Peyer's patch (tissue), 4 donors: ENCODE measurements around the gene KIF21A. TPM values are rescaled to one million over a fixed set of nuclear protein-coding genes. Genes with fewer than 3 reads are reported as not detected.

Experiments
- DNase-seq, 3 donors: peaks; one replicate each; pipeline ENCODE4 v3.0.0-alpha.2; 2017 to 2019
- H3K27ac ChIP-seq, 4 donors: fragments of 200-600 bp; sonication (generic); one replicate each; pipeline ENCODE4 v1.5.1; 2016 to 2019
- H3K27me3 ChIP-seq, 2 donors: fragments of 200-600 bp; sonication (generic); one replicate each; pipeline ENCODE4 v1.5.1; 2019
- H3K36me3 ChIP-seq, 3 donors: fragments of 200-600 bp; sonication (generic); one replicate each; pipeline ENCODE4 v1.5.1; 2016 to 2019
- H3K4me1 ChIP-seq, 4 donors: fragments of 200-600 bp; sonication (generic); one replicate each; pipeline ENCODE4 v1.5.1; 2016 to 2019
- H3K4me3 ChIP-seq, 4 donors: fragments of 200-600 bp; sonication (generic); 1 replicate in 3 of 4; 2 replicates in 1 of 4; pipeline ENCODE4 v1.5.1; 2016 to 2019; ENCODE audit warnings: mild to moderate bottlenecking in 1 of 4
- H3K9me3 ChIP-seq, 4 donors: fragments of 200-600 bp; sonication (generic); one replicate each; pipeline ENCODE4 v1.5.1; 2016 to 2019; ENCODE audit warnings: mild to moderate bottlenecking in 1 of 4
- POLR2A ChIP-seq, 2 donors: fragments of 450-650 bp; IDR thresholded peaks; one replicate each; pipeline ENCODE4 v1.5.1; 2017; ENCODE audit warnings: antibody characterized with exemption in 2 of 2, mild to moderate bottlenecking in 2 of 2, moderate library complexity in 2 of 2
- total RNA-seq, 4 donors: library from RNA; depleted of rRNA; stranded (reverse); fragments of >200 nt; gene quantifications; one replicate each; pipeline ENCODE4 v1.1.0, GENCODE V29; 2016
- TF ChIP-seq, protein P1 (sequence below), 6 experiments: fragments of 450-650 bp in 4 of 6; fragments of 200-600 bp in 2 of 6; sonication (generic) in 1 of 6; IDR thresholded peaks; one replicate each; pipeline ENCODE4 v1.5.1; 2017 to 2019; ENCODE audit warnings: antibody characterized with exemption in 6 of 6, mild to moderate bottlenecking in 3 of 6, moderate library complexity in 1 of 6

Gene KIF21A
- total RNA-seq, 4 donors from 2014 or later = 14.7 to 41.3 (median 27.0) TPM

DNA sequence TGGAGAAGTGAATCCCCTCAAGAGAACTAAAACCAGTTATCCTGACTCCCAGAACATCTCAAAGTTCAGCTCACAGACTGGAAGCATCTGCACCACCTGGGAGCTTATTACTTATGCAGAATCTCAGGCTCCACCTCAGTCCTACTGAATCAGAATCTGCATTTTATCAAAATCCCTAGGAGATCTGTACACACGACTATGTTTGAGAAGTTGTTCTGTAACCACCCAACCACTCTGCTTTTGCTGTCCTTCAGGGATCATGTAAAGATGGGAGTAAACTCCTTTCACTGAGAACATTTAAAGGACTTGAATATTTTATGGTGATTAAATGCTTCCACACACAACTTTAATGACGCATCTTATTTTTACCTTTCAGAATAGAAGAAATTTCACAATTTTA, 98.0 kb downstream of the KIF21A start:
- H3K4me3 ChIP-seq = no peak overlapping the region
- H3K27me3 ChIP-seq = no peaks in the 10 kb centered on the region
- no peaks in the 10 kb centered on the region for H3K4me1 ChIP-seq
- H3K27ac ChIP-seq = no peak overlapping the region
- no peaks in the 10 kb centered on the region for H3K9me3 ChIP-seq
- DNase-seq = no peak
- TF ChIP-seq, protein P1, sequence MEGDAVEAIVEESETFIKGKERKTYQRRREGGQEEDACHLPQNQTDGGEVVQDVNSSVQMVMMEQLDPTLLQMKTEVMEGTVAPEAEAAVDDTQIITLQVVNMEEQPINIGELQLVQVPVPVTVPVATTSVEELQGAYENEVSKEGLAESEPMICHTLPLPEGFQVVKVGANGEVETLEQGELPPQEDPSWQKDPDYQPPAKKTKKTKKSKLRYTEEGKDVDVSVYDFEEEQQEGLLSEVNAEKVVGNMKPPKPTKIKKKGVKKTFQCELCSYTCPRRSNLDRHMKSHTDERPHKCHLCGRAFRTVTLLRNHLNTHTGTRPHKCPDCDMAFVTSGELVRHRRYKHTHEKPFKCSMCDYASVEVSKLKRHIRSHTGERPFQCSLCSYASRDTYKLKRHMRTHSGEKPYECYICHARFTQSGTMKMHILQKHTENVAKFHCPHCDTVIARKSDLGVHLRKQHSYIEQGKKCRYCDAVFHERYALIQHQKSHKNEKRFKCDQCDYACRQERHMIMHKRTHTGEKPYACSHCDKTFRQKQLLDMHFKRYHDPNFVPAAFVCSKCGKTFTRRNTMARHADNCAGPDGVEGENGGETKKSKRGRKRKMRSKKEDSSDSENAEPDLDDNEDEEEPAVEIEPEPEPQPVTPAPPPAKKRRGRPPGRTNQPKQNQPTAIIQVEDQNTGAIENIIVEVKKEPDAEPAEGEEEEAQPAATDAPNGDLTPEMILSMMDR (IDR thresholded peaks at IDR 0.05) = no peak
- no peaks in the 10 kb centered on the region for H3K36me3 ChIP-seq

DNA sequence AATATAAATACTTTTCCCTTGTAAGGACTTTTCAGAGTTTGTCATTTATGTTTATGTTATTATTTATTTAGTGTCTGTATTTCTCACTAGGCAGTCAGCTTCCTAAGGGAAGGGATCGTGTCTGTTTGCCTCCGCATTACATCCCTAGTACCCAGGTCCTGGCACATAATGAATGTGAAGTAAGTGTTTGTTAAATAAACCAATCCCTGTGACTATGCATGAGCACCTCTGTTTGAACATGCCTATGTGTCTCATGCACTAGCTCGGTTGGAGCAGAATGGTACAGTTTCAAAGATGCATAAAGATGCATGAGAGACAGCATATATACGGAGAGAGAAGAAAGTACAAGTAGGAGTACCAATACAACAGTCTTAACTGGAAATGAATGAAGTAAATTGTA, 99.3 kb downstream of the KIF21A start:
- H3K36me3 ChIP-seq = peaks cover 0 to 2% (median 0%) of the 10 kb centered on the region in 3 donors
- H3K27me3 ChIP-seq = no peaks in the 10 kb centered on the region
- TF ChIP-seq POLR2A (IDR thresholded peaks at IDR 0.05) = no peak
- TF ChIP-seq, protein P1 (IDR thresholded peaks at IDR 0.05) = no peak
- H3K4me1 ChIP-seq = no peaks in the 10 kb centered on the region
- H3K4me3 ChIP-seq = no peak overlapping the region
- H3K9me3 ChIP-seq = no peaks in the 10 kb centered on the region
- no peak overlapping the region for H3K27ac ChIP-seq
- no peak for DNase-seq

DNA sequence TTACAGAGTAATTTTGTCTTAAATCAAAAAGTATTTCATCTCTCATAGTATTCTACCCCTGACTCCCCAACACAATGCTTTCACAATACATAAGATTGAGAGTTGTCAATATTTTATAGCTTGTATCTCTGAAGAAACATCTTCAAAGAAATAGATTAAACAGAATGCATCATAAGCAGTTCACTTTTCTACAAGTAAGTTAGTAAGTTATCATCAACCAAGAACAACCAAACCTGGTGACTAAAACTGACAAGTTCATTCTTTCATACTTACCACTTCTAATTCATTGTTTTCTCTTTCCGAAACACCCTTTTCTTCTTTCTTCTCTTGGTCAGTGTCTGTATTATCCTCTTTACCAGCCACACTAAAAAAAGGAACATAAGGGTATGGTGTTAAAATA, 101.2 kb downstream of the KIF21A start:
- DNase-seq = no peak
- Histone ChIP-seq H3K9me3 (no peaks in the 10 kb centered on the region), H3K27me3 (no peaks in the 10 kb centered on the region), H3K4me3 (no peak overlapping the region), H3K4me1 (no peaks in the 10 kb centered on the region), H3K36me3 (peaks cover 0 to 2% (median 0%) of the 10 kb centered on the region in 3 donors), H3K27ac (no peak overlapping the region)
- no peak for TF ChIP-seq POLR2A (IDR thresholded peaks at IDR 0.05)
- TF ChIP-seq, protein P1 (IDR thresholded peaks at IDR 0.05) = no peak

DNA sequence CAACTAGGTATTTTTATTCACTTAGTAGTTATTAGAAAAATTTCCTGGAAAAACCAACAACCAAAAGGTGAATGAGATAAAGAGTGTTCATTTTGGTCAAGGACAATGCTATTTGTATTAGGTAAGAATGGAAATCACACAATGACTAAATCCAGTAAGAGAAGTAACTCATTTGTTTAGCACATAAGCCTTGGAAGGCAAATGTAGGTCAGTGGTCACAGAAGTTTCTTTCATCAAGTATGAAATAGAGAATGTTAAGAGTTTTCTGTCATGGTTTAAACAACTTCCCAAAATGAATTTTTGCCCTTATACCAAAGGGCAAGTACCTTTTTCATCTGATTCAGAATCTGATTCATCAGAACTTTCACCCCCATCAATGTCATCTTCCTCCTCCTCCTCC, 101.7 kb downstream of the KIF21A start:
- Histone ChIP-seq H3K27ac (no peak overlapping the region), H3K4me3 (no peak overlapping the region), H3K36me3 (peaks cover 0 to 2% (median 0%) of the 10 kb centered on the region in 3 donors), H3K4me1 (no peaks in the 10 kb centered on the region), H3K9me3 (no peaks in the 10 kb centered on the region), H3K27me3 (no peaks in the 10 kb centered on the region)
- DNase-seq = no peak
- TF ChIP-seq POLR2A (IDR thresholded peaks at IDR 0.05) = no peak
- TF ChIP-seq, protein P1 (IDR thresholded peaks at IDR 0.05) = no peak

DNA sequence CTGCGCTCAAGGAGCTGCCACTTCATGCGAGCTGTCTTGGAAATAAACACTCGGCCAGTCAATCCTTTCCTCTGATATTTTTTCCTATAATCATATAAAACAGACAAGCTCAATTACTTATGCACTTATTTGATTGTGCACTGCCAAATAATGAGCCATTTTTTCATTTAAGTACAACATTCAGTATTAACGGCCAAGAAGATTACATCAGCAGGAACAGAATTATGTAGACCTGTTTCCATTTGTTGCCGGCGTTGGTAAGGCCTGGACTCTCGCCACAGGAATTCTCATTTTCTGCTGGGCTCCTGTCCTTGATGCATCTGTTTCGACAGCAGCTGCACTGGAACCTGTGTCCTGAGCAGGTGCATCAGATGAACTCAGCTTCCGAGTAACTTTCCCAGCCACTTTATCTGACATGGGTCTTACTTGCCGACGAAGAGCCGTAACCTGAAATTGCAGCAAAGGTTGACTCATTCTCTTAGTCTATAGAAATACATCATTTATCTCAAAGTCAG, 110.2 kb downstream of the KIF21A start:
- Histone ChIP-seq H3K27me3 (no peaks in the 10 kb centered on the region), H3K4me3 (no peak overlapping the region), H3K27ac (no peak overlapping the region), H3K36me3 (peaks cover 0 to 19% (median 0%) of the 10 kb centered on the region in 3 donors), H3K4me1 (no peaks in the 10 kb centered on the region), H3K9me3 (no peaks in the 10 kb centered on the region)
- DNase-seq = no peak
- TF ChIP-seq POLR2A (IDR thresholded peaks at IDR 0.05) = no peak
- TF ChIP-seq, protein P1 (IDR thresholded peaks at IDR 0.05) = no peak
